NCI-H345 (cell line): ENCODE data around the gene PSAT1.

Experiments used
- DNase-seq: peaks from one replicate; lab custom pipeline; 2025; lab: John Stamatoyannopoulos, UW

The PSAT1 gene

DNA sequence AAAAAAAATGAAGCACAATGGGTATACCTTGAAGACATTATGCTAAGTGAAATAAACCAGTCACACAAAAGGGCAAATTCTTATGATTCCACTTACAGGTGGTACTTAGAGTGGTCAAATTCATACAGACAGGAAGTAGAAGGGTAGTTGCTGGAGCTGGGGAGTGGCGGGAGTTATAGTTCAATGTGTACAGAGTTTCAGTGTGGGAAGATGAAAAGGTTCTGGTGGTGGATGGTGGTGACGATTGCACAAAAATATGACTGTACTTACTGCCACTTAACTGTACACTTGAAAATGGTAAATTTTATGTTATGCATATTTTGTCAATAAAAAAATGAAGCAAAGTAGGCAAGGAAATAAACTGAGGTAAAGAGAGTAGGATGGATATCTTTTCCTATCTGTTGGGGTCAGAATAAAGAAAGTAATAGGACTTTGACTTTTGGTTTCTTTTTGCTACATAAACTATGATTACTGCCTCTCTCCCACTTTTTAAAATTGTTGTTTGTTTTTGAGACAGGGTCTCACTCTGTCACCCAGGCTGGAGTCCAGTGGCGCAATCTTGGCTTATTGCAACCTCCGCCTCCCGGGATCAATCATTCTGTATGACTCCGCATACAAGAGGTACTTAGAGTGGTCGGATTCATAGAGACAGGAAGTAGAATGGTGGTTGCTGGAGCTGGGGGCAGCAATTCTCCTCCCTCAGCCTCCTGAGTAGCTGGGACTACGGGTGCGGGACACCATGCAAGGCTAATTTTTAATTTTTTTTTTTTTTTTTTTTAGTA is 4.0 kb upstream of the PSAT1 start:
- no peak for DNase-seq

GRCh38 chr9:78294290-78295176 is 2.4 kb upstream of the PSAT1 start:
- DNase-seq, result no peak

GRCh38 chr9:78295177-78295575 is 1.7 kb upstream of the PSAT1 start:
- DNase-seq, result no peak

DNA sequence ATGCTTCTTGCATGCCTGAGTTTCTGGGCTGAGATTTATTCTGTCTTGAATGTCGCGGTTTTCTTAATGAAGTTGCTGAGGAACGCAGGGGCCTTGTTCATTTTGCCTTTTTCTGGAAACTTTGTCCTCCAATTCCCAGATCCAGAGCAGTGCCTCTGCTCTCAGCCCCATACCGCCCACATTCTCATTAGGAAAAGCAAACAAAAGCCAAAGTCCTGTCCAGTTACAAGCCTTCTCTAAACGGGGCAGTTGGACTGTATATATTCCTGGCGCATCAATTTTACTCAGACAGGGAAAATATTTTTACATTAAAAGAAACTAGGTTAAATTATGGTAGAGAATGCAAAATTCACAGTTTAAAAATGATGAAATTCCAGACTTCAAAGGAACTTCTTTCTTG is 1.2 kb upstream of the PSAT1 start:
- DNase-seq, result no peak

DNA sequence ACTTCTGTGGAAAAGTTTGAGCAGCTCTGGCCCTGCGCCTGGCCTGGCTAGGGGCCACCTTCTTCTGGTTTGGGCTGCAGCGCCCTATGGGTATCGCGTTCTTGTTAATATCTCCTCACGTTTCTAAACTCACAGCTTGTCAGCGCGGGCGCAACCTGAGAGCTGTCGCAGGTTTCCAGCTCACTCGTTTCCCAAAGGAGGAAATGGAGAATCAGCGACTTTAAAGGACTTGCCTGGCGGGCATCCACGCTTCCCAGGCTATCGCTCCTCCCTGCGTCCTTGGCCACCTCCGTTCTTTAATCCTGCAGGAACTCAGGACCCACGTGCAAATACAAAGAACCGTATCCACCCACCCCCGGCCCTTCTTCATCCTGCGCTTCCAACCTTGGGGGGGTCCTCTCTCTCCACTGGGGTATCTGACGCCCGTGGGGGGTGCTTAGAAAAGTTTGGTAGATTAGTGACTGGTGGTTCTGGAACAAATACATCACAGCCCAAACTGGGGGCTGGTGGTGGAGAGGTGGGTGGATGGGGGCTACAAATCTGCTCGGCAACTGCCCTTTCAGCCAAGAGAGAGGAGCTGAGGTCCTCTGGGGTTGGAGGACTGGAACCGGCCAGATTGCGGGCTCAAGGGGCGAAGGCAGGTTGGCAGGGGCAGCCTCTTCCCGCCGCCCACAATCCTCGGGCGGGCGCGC is 578 bp upstream of the PSAT1 start:
- peak; percentile 26 for DNase-seq

DNA sequence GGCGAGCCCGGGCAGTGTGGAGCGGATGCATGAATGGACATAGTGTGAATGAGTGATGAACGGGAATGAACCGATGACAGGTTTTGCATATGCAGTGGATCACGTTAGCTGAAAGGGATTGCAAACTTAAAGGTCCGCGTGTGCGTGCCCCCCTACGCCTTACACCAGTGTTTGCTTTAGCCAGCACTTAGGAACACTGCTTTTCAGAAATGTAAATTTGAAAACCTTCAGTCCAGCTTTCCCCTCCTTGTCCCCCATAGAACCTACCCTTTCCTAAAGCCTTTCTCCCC is 692 bp downstream of the PSAT1 start:
- DNase-seq, result no peak

GRCh38 chr9:78298046-78298765 is 1.3 kb downstream of the PSAT1 start:
- DNase-seq, result peak; percentile 45

DNA sequence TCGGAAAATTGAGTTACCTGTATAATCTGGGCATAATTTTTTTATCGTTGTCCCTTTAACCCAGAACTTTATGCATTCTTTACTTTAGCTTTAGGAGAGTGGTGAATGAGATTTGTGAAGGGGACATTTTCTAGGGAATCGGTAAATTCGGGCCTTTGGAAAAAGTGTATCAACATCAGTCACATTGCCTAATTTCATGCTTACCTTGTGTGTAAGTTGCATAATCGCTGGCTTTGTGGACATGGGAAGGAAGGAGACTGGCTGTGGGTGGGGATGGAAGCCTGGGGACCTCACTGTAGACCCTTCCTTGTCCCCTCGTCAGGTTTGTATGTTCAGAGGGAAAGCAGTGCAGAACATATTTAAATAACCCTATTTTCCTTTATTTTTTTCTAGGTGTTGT is 3.3 kb downstream of the PSAT1 start:
- DNase-seq, result no peak

DNA sequence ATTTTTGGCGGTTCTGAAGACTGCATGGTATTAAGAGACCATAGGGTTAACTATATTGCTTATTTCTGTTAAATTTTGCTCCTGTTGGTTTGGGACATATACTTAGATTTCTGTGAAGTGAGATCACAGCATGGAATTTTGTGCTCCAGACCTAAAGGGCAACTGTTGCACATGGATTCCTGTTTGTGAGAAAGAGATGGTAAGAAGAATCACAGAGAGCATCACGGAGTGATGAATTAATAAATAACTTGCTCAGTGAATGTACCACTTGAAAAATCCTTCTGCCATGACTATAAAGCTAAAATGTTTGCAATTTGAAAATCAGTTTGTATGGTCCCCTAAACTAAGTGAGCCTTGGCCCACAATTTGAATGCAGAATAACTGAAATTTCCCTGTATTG is 4.5 kb downstream of the PSAT1 start:
- DNase-seq, result no peak

- no peak for DNase-seq
Measured at GRCh38 chr9:78303377-78304062, 6.6 kb downstream of the PSAT1 start.

- DNase-seq, result no peak
Measured at GRCh38 chr9:78304357-78304756, 7.4 kb downstream of the PSAT1 start.

DNA sequence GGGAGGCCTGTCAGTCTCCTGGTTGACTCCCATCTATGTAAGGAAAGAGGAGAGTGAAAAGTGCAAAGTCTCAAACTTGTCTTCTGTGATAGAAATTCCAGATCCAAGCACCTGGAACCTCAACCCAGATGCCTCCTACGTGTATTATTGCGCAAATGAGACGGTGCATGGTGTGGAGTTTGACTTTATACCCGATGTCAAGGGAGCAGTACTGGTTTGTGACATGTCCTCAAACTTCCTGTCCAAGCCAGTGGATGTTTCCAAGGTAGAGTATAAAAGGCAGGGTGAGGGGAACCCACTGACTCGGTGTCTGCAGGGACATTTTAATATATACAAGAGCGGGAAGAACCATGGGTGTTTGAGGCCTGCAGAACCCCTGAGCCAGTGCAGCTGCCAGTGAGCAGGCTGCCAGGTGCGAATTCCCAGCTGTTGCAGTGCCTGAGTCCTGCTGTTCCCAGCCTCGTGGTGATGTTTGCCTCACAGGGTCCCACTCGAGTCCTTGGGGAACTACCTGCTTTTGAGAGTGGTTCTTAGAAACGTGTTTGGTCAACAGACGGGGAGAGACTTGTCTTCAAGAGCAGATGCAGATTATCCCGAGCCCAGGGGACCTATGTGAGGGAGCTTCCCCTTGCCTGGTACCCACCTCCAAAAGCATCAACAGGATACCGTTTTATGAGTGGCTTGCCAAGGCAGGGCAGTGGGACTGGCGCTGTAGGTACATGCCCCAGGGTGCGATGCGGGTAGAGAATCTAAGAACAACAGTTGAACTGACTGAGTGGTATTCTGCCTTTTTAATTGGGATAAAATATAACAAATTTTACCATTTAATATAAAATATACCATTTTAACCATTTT is 9.5 kb downstream of the PSAT1 start:
- DNase-seq, result no peak

- DNase-seq, result no peak
Measured at GRCh38 chr9:78307360-78307759, 10.4 kb downstream of the PSAT1 start.

DNA sequence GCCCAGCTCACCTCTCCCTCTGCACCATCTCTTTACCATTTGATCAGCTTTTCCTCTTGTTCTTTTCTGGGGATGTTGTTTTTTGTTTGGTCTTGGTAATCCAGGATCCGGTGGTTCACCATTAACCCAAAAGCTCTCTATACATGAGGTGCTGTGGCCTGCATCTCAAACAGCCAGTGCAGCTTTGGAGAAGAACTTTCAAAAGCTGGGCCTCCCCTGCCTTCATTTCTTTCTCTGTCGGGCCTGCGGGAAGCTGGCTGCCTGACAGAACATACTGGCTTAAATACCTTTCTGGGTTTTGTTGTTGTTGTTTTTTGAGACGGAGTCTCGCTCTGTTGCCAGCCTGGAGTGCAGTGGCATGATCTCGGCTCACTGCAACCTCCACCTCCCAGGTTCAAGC is 12.1 kb downstream of the PSAT1 start:
- DNase-seq, result no peak

DNA sequence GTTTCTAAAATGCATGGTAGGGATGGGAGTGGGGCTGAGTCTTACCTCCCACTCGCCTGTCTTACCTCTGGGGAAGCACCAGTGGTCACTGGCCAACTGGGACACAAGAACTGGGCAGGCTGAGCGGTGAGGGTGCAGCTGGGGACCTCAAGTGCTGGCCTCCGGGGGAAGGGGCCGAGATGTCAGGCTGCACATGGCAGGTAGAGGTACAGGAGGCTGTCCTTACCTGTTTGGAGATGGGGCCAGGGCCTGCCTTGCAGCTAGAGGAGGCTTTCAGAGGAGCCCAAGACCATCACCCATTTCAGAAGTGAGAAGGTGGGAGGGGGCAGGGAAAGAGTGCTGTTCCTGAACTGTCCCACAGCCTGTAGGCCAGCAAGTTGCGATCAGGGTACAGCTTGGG is 14.2 kb downstream of the PSAT1 start:
- no peak for DNase-seq

- no peak for DNase-seq
Measured at GRCh38 chr9:78311886-78312524, 15.1 kb downstream of the PSAT1 start.

DNA sequence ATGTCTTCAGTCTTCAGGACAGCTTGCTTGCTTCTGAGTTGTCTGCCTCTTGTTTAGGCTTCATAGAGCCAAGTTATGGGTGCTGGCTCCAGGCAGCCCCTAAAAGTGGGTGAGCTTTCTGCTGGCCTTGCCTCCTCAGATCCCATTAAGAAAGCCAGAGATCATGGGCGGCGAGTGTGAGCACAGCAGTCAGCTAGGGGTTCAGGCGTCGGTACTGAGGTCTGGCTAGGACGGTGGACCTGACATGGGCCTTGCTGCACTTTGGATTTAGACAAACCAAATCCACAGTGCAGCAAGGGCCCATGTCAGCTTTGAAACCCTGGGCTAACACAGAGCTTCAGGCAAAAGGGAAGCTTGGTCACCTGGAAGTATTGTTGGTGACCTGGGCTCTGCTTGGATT is 17.6 kb downstream of the PSAT1 start:
- DNase-seq, result no peak

- no peak for DNase-seq
Measured at GRCh38 chr9:78314953-78315870, 18.3 kb downstream of the PSAT1 start.
